ENCODE measurements around the gene HAPSTR1.
A peak's percentile ranks its signal among the peaks of the same experiment; 100 is the strongest.

Gene HAPSTR1

GRCh38 chr16:9124444-9124843, 33.0 kb downstream of the HAPSTR1 start:
- no peak for DNase-seq

- no peak for DNase-seq
Measured at GRCh38 chr16:9124908-9125584, 33.6 kb downstream of the HAPSTR1 start.

GRCh38 chr16:9125658-9126505, 34.4 kb downstream of the HAPSTR1 start:
- DNase-seq: no peak

GRCh38 chr16:9126609-9127008, 35.2 kb downstream of the HAPSTR1 start:
- DNase-seq: peak in 1 of 2 donors; percentile 15

GRCh38 chr16:9128346-9129342, 37.2 kb downstream of the HAPSTR1 start:
- no peak for DNase-seq

- no peak for DNase-seq
Measured at GRCh38 chr16:9134306-9134705, 42.9 kb downstream of the HAPSTR1 start.

GRCh38 chr16:9134739-9135138, 43.3 kb downstream of the HAPSTR1 start:
- peak; percentile 32 to 48 for DNase-seq

- DNase-seq: no peak
Measured at GRCh38 chr16:9135797-9136196, 44.4 kb downstream of the HAPSTR1 start.

GRCh38 chr16:9136596-9136995, 45.2 kb downstream of the HAPSTR1 start:
- DNase-seq: no peak

- DNase-seq: no peak
Measured at GRCh38 chr16:9138021-9138680, 46.7 kb downstream of the HAPSTR1 start.

- DNase-seq: peak; percentile 52 to 65
Measured at GRCh38 chr16:9138731-9139501, 47.5 kb downstream of the HAPSTR1 start.

- peak in 1 of 2 donors; percentile 8 for DNase-seq
Measured at GRCh38 chr16:9139965-9140364, 48.5 kb downstream of the HAPSTR1 start.
